ENCODE results near the gene NAV2.

DNA sequence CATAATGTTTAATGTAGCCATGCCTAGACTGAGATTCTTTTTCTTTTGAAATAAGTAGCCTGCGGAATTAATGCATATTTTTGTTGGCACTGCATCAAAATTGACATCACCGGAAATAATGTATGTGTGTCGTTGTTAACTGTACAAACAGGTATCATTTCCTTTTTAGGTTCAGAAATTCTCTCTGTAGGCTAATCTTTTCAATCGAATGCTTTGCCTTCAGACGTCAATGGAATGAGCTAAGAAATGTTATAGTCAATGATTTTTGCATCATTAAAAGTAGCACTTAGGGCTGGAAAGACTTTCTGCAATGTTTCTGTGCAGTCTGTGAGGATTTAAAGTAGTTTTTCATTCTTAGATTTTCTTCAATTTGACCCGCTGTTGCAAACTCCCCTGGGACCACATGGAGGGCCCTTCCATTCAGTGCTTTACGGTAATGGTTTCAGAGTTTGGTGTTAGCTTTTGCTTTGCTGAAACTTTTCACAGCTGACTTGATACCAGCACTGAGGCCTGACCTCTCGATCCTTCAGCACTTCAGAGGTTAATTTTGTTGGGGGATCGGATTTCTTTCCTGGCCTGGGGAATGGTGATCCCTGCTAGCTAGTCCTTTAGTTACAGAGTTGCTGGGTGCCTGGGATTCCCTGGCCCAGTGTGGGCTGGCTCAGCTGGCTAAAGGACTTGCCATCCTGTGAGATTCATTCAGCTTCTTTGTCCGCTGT, 309.9 kb downstream of the NAV2 start:
- no peak for TF ChIP-seq POLR2A (IDR thresholded peaks at IDR 0.05)
- TF ChIP-seq, protein P1, sequence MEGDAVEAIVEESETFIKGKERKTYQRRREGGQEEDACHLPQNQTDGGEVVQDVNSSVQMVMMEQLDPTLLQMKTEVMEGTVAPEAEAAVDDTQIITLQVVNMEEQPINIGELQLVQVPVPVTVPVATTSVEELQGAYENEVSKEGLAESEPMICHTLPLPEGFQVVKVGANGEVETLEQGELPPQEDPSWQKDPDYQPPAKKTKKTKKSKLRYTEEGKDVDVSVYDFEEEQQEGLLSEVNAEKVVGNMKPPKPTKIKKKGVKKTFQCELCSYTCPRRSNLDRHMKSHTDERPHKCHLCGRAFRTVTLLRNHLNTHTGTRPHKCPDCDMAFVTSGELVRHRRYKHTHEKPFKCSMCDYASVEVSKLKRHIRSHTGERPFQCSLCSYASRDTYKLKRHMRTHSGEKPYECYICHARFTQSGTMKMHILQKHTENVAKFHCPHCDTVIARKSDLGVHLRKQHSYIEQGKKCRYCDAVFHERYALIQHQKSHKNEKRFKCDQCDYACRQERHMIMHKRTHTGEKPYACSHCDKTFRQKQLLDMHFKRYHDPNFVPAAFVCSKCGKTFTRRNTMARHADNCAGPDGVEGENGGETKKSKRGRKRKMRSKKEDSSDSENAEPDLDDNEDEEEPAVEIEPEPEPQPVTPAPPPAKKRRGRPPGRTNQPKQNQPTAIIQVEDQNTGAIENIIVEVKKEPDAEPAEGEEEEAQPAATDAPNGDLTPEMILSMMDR (IDR thresholded peaks at IDR 0.05): no peak
